Memory B cell (primary cell): ENCODE data around the gene GABBR1.

ENCODE experiments used
- ATAC-seq: fragments of 150-1000 bp; cut with Tn5 transposase; 2 replicates; pipeline ENCODE4 v1.10.0; 2021; ENCODE audit warnings: low read depth, mild to moderate bottlenecking, moderate library complexity
- DNase-seq, 2 donors: peaks; one replicate each; pipeline ENCODE4 v3.0.0; 2022; ENCODE audit warnings: low spot score in 2 of 2
- H3K27ac Mint-ChIP-seq: one replicate; pipeline ENCODE4 v1.8.0; 2022; ENCODE audit warnings: mild to moderate bottlenecking, moderate library complexity, mixed read lengths
- H3K27me3 Mint-ChIP-seq: one replicate; pipeline ENCODE4 v1.8.0; 2022; ENCODE audit warnings: mixed read lengths
- H3K36me3 Mint-ChIP-seq: one replicate; pipeline ENCODE4 v1.8.0; 2022; ENCODE audit warnings: mild to moderate bottlenecking, mixed read lengths
- H3K4me1 Mint-ChIP-seq: one replicate; pipeline ENCODE4 v1.8.0; 2022; ENCODE audit warnings: mixed read lengths
- H3K4me3 Mint-ChIP-seq: one replicate; pipeline ENCODE4 v1.8.0; 2022; ENCODE audit warnings: mild to moderate bottlenecking, moderate library complexity, mixed read lengths
- H3K9me3 Mint-ChIP-seq: one replicate; pipeline ENCODE4 v1.8.0; 2022; ENCODE audit warnings: mixed read lengths

GABBR1 gene

GRCh38 chr6:29620630-29621029, 12.4 kb downstream of the GABBR1 start:
- peaks cover 38% of the 10 kb centered on the region for H3K36me3 Mint-ChIP-seq
- no peaks in the 10 kb centered on the region for H3K27me3 Mint-ChIP-seq
- no peak overlapping the region for H3K4me3 Mint-ChIP-seq
- no peaks in the 10 kb centered on the region for H3K9me3 Mint-ChIP-seq
- DNase-seq: no peak
- ATAC-seq: no peak
- H3K27ac Mint-ChIP-seq: no peak overlapping the region
- peaks cover 2% of the 10 kb centered on the region for H3K4me1 Mint-ChIP-seq

DNA sequence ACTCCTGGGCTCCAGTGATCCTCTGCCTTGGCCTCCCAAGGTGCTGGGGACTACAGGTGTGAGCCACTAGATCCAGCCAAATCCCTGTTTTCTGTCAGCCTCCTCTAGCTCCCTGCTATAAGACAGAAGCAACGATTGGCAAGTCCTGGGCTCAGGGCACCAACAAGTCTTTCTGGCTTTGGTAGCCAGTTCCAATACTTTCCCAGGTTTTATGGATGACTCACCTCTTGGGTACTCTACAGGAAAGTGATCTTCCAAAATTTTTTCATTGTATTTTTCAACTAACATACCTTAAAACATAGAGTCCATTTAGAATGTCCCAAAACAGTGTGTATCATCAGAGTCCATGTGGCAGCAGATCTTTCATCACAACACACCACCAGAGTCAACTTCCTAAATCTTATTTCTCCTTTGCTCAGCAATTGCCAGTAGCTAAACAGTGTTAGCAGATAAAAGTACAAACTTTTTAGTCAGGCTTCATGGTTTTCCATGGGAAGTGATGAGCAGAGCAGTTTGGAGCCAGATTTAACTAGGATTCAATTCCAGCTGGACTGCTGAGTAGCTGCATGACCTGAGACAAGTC, 13.3 kb downstream of the GABBR1 start:
- H3K9me3 Mint-ChIP-seq: no peaks in the 10 kb centered on the region
- ATAC-seq (no peak), DNase-seq (no peak)
- H3K36me3 Mint-ChIP-seq: peaks cover 38% of the 10 kb centered on the region
- H3K4me3 Mint-ChIP-seq: no peak overlapping the region
- H3K27me3 Mint-ChIP-seq: no peaks in the 10 kb centered on the region
- H3K4me1 Mint-ChIP-seq: no peaks in the 10 kb centered on the region
- peak overlapping the region; percentile 22 for H3K27ac Mint-ChIP-seq

- DNase-seq (no peak), ATAC-seq (peak; percentile 63)
- Mint-ChIP-seq H3K27ac (no peak overlapping the region), H3K4me3 (no peak overlapping the region), H3K36me3 (peaks cover 45% of the 10 kb centered on the region), H3K27me3 (no peaks in the 10 kb centered on the region), H3K4me1 (no peaks in the 10 kb centered on the region), H3K9me3 (no peaks in the 10 kb centered on the region)
These were observed 15.0 kb downstream of the GABBR1 start for GRCh38 chr6:29617782-29618554.

DNA sequence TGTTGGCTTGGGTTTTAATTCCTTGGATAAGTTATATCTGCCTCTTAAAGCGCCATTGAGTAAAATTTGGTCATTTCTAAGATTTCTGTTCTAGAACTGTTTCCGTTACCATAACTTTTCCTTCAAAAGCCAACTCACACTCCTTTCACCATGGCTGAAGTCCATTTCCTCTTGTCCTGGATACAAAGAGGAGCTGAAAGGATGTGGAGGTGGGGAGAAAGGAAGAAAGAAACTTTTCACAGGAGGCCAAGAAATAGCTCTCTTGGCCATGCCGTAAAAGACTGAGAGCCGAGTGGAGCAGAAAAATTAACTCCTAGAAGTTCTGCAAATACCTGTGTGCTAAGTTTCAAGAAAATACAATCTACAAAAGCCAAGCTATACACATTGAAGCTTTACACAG, 21.6 kb downstream of the GABBR1 start:
- Mint-ChIP-seq H3K27ac (no peak overlapping the region), H3K4me3 (no peak overlapping the region), H3K9me3 (no peaks in the 10 kb centered on the region), H3K27me3 (no peaks in the 10 kb centered on the region), H3K36me3 (peaks cover 47% of the 10 kb centered on the region), H3K4me1 (no peaks in the 10 kb centered on the region)
- DNase-seq (no peak), ATAC-seq (no peak)

- Mint-ChIP-seq H3K27ac (no peak overlapping the region), H3K27me3 (no peaks in the 10 kb centered on the region), H3K4me1 (no peaks in the 10 kb centered on the region), H3K9me3 (no peaks in the 10 kb centered on the region), H3K36me3 (peaks cover 53% of the 10 kb centered on the region), H3K4me3 (no peak overlapping the region)
- ATAC-seq (no peak), DNase-seq (no peak)
These were observed 22.4 kb downstream of the GABBR1 start for GRCh38 chr6:29610540-29610939.

- no peak overlapping the region for H3K27ac Mint-ChIP-seq
- H3K9me3 Mint-ChIP-seq: no peaks in the 10 kb centered on the region
- DNase-seq: no peak
- no peak overlapping the region for H3K4me3 Mint-ChIP-seq
- H3K27me3 Mint-ChIP-seq: no peaks in the 10 kb centered on the region
- H3K4me1 Mint-ChIP-seq: no peaks in the 10 kb centered on the region
- ATAC-seq: no peak
- peaks cover 54% of the 10 kb centered on the region for H3K36me3 Mint-ChIP-seq
These were observed 24.9 kb downstream of the GABBR1 start for GRCh38 chr6:29608131-29608530.

- DNase-seq (no peak), ATAC-seq (no peak)
- peak overlapping the region; percentile 60 for H3K27ac Mint-ChIP-seq
- no peaks in the 10 kb centered on the region for H3K9me3 Mint-ChIP-seq
- H3K27me3 Mint-ChIP-seq: no peaks in the 10 kb centered on the region
- peaks cover 50% of the 10 kb centered on the region for H3K36me3 Mint-ChIP-seq
- no peaks in the 10 kb centered on the region for H3K4me1 Mint-ChIP-seq
- H3K4me3 Mint-ChIP-seq: no peak overlapping the region
These were observed 29.1 kb downstream of the GABBR1 start for GRCh38 chr6:29603930-29604329.

- ATAC-seq (no peak), DNase-seq (no peak)
- Mint-ChIP-seq H3K36me3 (peaks cover 48% of the 10 kb centered on the region), H3K9me3 (no peaks in the 10 kb centered on the region), H3K4me3 (no peak overlapping the region), H3K4me1 (no peaks in the 10 kb centered on the region), H3K27me3 (no peaks in the 10 kb centered on the region), H3K27ac (peak overlapping the region; percentile 60)
These were observed 29.5 kb downstream of the GABBR1 start for GRCh38 chr6:29603456-29603855.

DNA sequence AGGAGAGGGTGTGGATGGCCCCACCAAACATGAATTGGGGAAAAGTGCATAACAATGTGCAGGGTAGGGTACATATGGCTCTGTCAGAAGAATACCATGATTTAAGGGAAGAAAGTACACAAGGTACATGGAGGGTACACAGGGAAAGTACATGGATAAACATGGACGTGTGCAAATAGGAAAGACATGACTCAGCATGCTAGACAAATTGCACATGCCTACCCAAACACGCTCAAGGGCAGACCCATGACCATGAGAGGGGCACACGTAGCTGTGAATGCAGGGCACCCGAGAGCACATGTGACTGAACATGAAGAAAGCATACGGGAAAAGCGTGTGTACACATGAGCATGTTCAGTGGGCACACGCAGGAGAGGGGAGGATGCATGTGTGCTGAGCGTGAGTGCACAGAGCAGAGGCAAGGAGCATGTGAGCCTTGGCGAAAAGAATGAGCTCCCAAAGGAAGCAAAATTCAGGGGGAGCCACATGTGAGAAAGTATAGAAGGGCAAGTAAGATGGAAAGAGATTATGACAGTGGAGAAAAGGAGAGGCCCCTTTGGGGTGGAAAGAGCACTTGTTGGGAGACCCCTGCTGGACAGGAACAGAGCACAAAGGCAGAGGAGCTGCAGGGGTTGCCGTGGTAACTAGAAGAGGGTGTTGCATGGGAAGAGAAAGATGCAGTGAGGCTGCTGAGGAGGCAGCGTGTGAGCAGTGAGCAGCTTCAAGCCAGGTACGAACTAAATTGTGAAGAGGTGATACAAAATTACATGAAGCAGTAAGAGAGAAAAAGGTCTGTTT, 30.2 kb downstream of the GABBR1 start:
- peaks cover 44% of the 10 kb centered on the region for H3K36me3 Mint-ChIP-seq
- no peaks in the 10 kb centered on the region for H3K27me3 Mint-ChIP-seq
- no peak overlapping the region for H3K4me3 Mint-ChIP-seq
- H3K9me3 Mint-ChIP-seq: no peaks in the 10 kb centered on the region
- ATAC-seq (no peak), DNase-seq (no peak)
- H3K27ac Mint-ChIP-seq: no peak overlapping the region
- H3K4me1 Mint-ChIP-seq: no peaks in the 10 kb centered on the region

DNA sequence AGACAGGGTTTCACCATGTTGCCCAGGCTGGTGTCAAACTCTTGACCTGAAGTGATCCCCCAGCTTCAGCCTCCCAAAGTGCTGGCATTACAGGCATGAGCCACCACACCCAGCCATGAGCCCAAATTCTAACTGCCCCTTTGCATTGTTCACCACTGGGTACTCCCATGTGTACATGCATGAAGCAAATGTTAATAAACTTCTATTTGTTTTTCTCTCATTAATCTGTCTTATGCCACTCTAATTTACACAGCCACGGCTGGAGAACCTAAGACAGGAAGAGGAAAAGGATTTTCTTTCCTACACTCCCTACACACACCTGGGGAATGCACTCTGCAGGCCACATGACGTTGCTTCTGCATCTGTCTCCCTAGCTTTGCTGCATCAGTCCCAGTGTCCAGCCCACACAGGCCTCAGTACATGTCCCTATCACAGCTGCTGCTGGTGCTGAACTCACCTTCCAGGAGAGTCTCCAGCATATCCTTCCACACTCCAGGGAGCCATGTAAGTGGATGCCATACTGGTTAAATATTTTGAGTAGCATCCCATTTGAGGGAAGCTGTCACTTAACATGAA, 34.7 kb downstream of the GABBR1 start:
- H3K27me3 Mint-ChIP-seq: no peaks in the 10 kb centered on the region
- no peak overlapping the region for H3K27ac Mint-ChIP-seq
- no peaks in the 10 kb centered on the region for H3K4me1 Mint-ChIP-seq
- ATAC-seq (no peak), DNase-seq (no peak)
- no peaks in the 10 kb centered on the region for H3K9me3 Mint-ChIP-seq
- peaks cover 13% of the 10 kb centered on the region for H3K36me3 Mint-ChIP-seq
- H3K4me3 Mint-ChIP-seq: no peak overlapping the region

- Mint-ChIP-seq H3K27me3 (no peaks in the 10 kb centered on the region), H3K9me3 (no peaks in the 10 kb centered on the region), H3K27ac (no peak overlapping the region), H3K4me3 (no peak overlapping the region), H3K36me3 (peaks cover 3% of the 10 kb centered on the region), H3K4me1 (no peaks in the 10 kb centered on the region)
- ATAC-seq: no peak
- no peak for DNase-seq
These were observed 35.8 kb downstream of the GABBR1 start for GRCh38 chr6:29597184-29597583.

DNA sequence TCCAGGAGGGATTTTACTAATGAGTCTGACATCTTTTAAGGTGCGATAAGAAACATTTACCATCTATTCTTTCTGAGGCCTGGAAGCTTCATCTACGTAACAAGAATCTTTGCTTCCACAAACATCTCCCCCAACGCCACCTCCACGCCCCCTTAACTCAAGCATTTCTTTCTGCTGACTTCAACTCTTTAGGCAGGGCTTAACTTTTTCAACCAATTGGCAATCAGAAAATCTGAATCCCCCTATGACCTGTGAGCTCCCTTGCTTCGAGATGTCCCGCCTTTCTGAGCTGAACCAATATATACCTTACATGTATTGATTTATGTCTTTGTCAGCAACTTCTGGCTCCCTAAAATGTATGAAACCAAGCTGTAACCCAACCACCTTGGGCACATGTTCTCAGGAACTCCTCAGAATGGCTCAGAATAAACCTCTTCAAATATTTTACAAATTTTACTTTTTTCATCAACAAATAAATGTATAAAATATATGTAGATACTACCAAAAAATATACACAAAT, 36.5 kb downstream of the GABBR1 start:
- no peak for ATAC-seq
- Mint-ChIP-seq H3K27me3 (no peaks in the 10 kb centered on the region), H3K9me3 (no peaks in the 10 kb centered on the region), H3K4me3 (no peak overlapping the region), H3K36me3 (no peaks in the 10 kb centered on the region), H3K4me1 (no peaks in the 10 kb centered on the region), H3K27ac (no peak overlapping the region)
- DNase-seq: no peak

DNA sequence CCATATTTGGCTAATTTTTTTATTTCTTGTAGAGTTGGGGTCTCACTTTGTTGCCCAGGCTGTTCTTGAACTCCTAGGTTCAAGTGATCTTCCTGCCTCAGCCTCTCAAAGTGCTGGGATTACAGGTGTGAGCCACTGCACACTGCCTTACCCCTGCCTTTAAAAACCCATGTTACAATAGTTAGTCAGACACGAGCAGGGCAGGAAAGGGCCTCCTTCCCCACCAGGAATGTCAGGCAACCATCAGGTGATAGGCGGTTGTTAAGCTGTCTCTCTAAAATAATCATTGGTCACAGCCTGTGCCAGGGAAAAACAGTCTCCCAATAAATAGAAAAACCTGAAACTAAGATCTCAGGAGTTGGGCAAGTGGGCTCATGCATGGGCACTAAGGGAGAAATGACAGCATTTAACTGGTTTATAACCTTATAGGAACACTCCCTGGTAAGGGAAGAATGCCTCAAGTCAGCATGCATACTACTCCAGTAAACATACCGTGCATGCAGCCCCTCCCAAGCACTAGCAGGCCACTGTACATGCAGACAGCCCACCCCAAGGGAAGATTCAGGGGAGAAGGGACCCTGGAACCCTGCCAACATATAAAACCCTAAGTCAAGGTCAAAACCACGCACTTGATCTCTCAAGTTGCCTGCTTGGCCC, 39.7 kb downstream of the GABBR1 start:
- Mint-ChIP-seq H3K4me3 (no peak overlapping the region), H3K27me3 (peaks cover 3% of the 10 kb centered on the region), H3K36me3 (no peaks in the 10 kb centered on the region), H3K9me3 (no peaks in the 10 kb centered on the region), H3K27ac (no peak overlapping the region), H3K4me1 (no peaks in the 10 kb centered on the region)
- ATAC-seq (no peak), DNase-seq (no peak)
